Sigmoid colon (tissue), 7 donors: ENCODE measurements around the gene CTBS. TPM values are rescaled to one million over a fixed set of nuclear protein-coding genes. Genes with fewer than 3 reads are reported as not detected.

Source experiments
- DNase-seq: peaks from one replicate; pipeline ENCODE4 v3.0.0-alpha.2; 2019
- H3K27ac ChIP-seq, 4 donors: fragments of 200-600 bp; sonication (generic); one replicate each; pipeline ENCODE4 v1.5.1; 2016 to 2019; ENCODE audit warnings: mild to moderate bottlenecking in 1 of 4
- H3K27me3 ChIP-seq, 3 donors: fragments of 200-600 bp; sonication (generic); one replicate each; pipeline ENCODE4 v1.5.1; 2019; ENCODE audit warnings: mild to moderate bottlenecking in 1 of 3
- H3K36me3 ChIP-seq, 4 donors: fragments of 200-600 bp; sonication (generic); one replicate each; pipeline ENCODE4 v1.5.1; 2016 to 2019
- H3K4me1 ChIP-seq, 4 donors: fragments of 200-600 bp; sonication (generic); one replicate each; pipeline ENCODE4 v1.5.1; 2017 to 2019
- H3K4me3 ChIP-seq, 4 donors: fragments of 200-600 bp; sonication (generic); one replicate each; pipeline ENCODE4 v1.5.1; 2017 to 2019; ENCODE audit warnings: mild to moderate bottlenecking in 2 of 4, moderate library complexity in 1 of 4
- H3K9me3 ChIP-seq, 4 donors: fragments of 200-600 bp in 3 of 4; sonication (generic) in 3 of 4; one replicate each; pipeline versions ENCODE4 v1.5.1 to v1.6.1; 2013 to 2019
- EP300 ChIP-seq, 4 donors: sonication (generic); formaldehyde crosslinking; IDR thresholded peaks; one replicate each; pipeline ENCODE4 v1.6.1; 2017; ENCODE audit warnings: antibody characterized with exemption in 4 of 4
- POLR2A ChIP-seq, 2 donors: fragments of 450-650 bp; IDR thresholded peaks; one replicate each; pipeline ENCODE4 v1.6.1; 2016; ENCODE audit warnings: antibody characterized with exemption in 2 of 2, mild to moderate bottlenecking in 2 of 2, moderate library complexity in 2 of 2
- POLR2AphosphoS5 ChIP-seq, 4 donors: sonication (generic); formaldehyde crosslinking; IDR thresholded peaks; one replicate each; pipeline ENCODE4 v1.6.1; 2017; ENCODE audit warnings: antibody characterized with exemption in 4 of 4
- WGBS, 2 donors: extraction: QIAGEN DNeasy Blood & Tissue Kit; methylation state at CpG; one replicate each; pipeline ENCODE4 v1.1.7; 2013; 5-methylcytosine and 5-hydroxymethylcytosine counted together
- intact Hi-C: fragments of 100-400 bp; cut with DNase I; formaldehyde crosslinking; loops from one replicate; pipeline ENCODE4 v1.15.1; 2023
- polyA plus RNA-seq, 3 donors: library from polyadenylated mRNA; stranded (reverse); fragments of 200-250 nt; gene quantifications; one replicate each; pipeline ENCODE4 v1.2.3, GENCODE V29; 2013
- total RNA-seq, 4 donors: library from RNA; depleted of rRNA; stranded (reverse); fragments of >200 nt; gene quantifications; one replicate each; pipeline ENCODE4 v1.1.0, GENCODE V29; 2016
- TF ChIP-seq, protein P1 (sequence below), 4 experiments: fragments of 450-650 bp in 3 of 4; fragments of 200-600 bp in 1 of 4; IDR thresholded peaks; one replicate each; pipeline ENCODE4 v1.5.1; 2016 to 2019; ENCODE audit warnings: antibody characterized with exemption in 4 of 4, mild to moderate bottlenecking in 3 of 4, moderate library complexity in 2 of 4
- donor health status: healthy with polysubstance abuse.
- donor health status: Bipolar disorder and iron deficiency.
- donor health status: healthy.

CTBS gene
- total and polyA plus RNA-seq, 7 donors: 8.3 to 20.1 (median 12.6) TPM

- WGBS, 2 donors: 94 to 95% methylated on average over 7 of the region's 7 CpGs
- Histone ChIP-seq H3K4me1 (peaks cover 0 to 33% (median 18%) of the 10 kb centered on the region in 4 donors), H3K4me3 (no peak overlapping the region), H3K27ac (no peak overlapping the region), H3K27me3 (no peaks in the 10 kb centered on the region), H3K36me3 (peaks cover 0 to 13% (median 4%) of the 10 kb centered on the region in 4 donors), H3K9me3 (no peaks in the 10 kb centered on the region)
- intact Hi-C loops: loop anchor here (5.0 kb wide), 1 partner anchor 52 kb away; no protein-coding TSS in a partner anchor
- DNase-seq: no peak
- TF ChIP-seq POLR2AphosphoS5 (IDR thresholded peaks at IDR 0.05): no peak
- TF ChIP-seq EP300 (IDR thresholded peaks at IDR 0.05): no peak
- TF ChIP-seq, protein P1, sequence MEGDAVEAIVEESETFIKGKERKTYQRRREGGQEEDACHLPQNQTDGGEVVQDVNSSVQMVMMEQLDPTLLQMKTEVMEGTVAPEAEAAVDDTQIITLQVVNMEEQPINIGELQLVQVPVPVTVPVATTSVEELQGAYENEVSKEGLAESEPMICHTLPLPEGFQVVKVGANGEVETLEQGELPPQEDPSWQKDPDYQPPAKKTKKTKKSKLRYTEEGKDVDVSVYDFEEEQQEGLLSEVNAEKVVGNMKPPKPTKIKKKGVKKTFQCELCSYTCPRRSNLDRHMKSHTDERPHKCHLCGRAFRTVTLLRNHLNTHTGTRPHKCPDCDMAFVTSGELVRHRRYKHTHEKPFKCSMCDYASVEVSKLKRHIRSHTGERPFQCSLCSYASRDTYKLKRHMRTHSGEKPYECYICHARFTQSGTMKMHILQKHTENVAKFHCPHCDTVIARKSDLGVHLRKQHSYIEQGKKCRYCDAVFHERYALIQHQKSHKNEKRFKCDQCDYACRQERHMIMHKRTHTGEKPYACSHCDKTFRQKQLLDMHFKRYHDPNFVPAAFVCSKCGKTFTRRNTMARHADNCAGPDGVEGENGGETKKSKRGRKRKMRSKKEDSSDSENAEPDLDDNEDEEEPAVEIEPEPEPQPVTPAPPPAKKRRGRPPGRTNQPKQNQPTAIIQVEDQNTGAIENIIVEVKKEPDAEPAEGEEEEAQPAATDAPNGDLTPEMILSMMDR (IDR thresholded peaks at IDR 0.05): no peak
- TF ChIP-seq POLR2A (IDR thresholded peaks at IDR 0.05): no peak
Measured at GRCh38 chr1:84570436-84571149, 3.6 kb downstream of the CTBS start.

DNA sequence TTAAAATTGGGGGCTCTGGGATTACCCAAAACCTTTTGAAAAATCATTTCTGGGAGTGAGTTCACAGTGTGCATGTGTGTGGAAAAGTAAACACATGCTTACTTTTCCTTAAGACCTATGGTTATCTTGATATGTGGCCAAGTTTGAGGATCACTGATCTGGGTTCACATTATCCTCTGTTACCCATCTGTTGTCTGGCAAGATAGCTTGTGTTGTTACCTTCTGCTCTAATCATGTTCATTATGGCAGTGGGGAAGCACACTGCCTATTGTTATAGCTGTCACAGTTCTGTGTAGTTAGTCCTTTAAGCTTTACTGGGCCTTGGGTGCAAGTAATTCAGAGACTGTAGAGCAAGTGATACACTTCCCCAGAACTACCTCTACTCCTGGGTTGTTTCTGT is 5.0 kb downstream of the CTBS start:
- intact Hi-C loops: no loop called here
- no peaks in the 10 kb centered on the region for H3K27me3 ChIP-seq
- TF ChIP-seq, protein P1 (IDR thresholded peaks at IDR 0.05): no peak
- TF ChIP-seq EP300 (IDR thresholded peaks at IDR 0.05) (no peak), POLR2AphosphoS5 (IDR thresholded peaks at IDR 0.05) (no peak), POLR2A (IDR thresholded peaks at IDR 0.05) (no peak)

DNA sequence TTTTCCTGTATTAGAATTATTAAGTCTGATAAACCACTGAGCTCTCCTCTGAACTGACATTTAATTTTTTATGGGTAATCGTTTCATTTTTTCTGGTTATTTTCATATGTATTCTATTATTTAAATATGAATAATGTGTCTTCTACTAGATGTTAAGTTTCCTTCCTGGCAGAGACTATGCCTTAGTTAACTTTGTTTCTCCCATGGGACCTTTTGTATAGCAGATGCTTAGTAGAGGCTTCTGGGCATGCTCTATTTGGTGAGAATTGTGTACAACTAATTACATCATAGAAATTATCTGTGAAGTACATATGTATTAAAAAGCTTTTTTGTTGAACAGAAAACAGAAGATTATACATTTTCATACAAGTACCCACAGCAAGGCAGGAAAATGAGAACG is 23.4 kb downstream of the CTBS start:
- DNase-seq: no peak
- H3K4me3 ChIP-seq: no peak overlapping the region
- intact Hi-C loops: no loop called here
- H3K27me3 ChIP-seq: no peaks in the 10 kb centered on the region
- 90 to 93% methylated on average over 2 of the region's 2 CpGs for WGBS, 2 donors
- TF ChIP-seq EP300 (IDR thresholded peaks at IDR 0.05) (no peak), POLR2AphosphoS5 (IDR thresholded peaks at IDR 0.05) (no peak)
- TF ChIP-seq, protein P1 (IDR thresholded peaks at IDR 0.05): no peak
- peaks cover 0 to 11% (median 0%) of the 10 kb centered on the region in 4 donors for H3K36me3 ChIP-seq
- no peak overlapping the region for H3K27ac ChIP-seq
- no peaks in the 10 kb centered on the region for H3K4me1 ChIP-seq
- H3K9me3 ChIP-seq: no peaks in the 10 kb centered on the region

More for the DNA sequence above, 5.0 kb downstream of the CTBS start:
- Histone ChIP-seq H3K27ac (no peak overlapping the region), H3K4me1 (peaks cover 0 to 28% (median 17%) of the 10 kb centered on the region in 4 donors), H3K4me3 (no peak overlapping the region), H3K36me3 (peaks cover 0 to 26% (median 4%) of the 10 kb centered on the region in 4 donors), H3K9me3 (no peaks in the 10 kb centered on the region)
- DNase-seq: no peak

DNA sequence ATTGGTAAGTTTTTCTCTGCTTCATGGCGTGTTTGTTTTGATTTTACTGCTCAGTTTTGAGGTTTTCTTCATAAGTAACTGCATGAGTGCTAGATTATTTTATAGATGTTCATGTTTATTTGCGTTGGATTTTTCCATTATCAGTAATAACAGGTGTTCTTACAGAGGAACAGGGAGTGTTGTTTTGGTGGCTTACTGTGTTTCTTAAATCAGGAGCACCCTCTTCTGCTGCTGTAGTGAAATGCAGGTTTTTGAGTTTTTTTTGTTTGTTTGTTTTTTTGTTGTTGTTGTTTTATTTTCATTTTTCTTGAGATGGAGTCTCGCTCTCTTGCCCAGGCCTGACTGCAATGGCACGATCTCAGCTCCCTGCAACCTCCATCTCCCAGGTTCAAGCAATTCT is 32.6 kb downstream of the CTBS start:
- Histone ChIP-seq H3K27ac (peak overlapping the region in 2 of 4 donors; percentile 17 to 48), H3K36me3 (no peaks in the 10 kb centered on the region), H3K4me1 (peaks cover 0 to 30% (median 8%) of the 10 kb centered on the region in 4 donors), H3K4me3 (no peak overlapping the region), H3K27me3 (no peaks in the 10 kb centered on the region), H3K9me3 (no peaks in the 10 kb centered on the region)
- intact Hi-C loops: loop anchor here (2.0 to 5.0 kb wide), 2 partner anchors 35 to 99 kb away; partner anchors contain the start of genes GNG5 and SPATA1
- WGBS, 2 donors: 80 to 93% methylated on average over 4 of the region's 4 CpGs
- no peak for DNase-seq
- no peak for TF ChIP-seq POLR2A (IDR thresholded peaks at IDR 0.05)
- TF ChIP-seq EP300 (IDR thresholded peaks at IDR 0.05): no peak
- TF ChIP-seq, protein P1 (IDR thresholded peaks at IDR 0.05): peak in 2 of 4 experiments; percentile 12 to 19
- no peak for TF ChIP-seq POLR2AphosphoS5 (IDR thresholded peaks at IDR 0.05)
